Measurements from ENCODE around the gene TMEM121B.

GRCh38 chr22:17110791-17111550 lies 10.2 kb downstream of the TMEM121B start:
- TF ChIP-seq CTCF (IDR thresholded peaks at IDR 0.05) (no peak), POLR2A (IDR thresholded peaks at IDR 0.05) (no peak)
